ENCODE results near the gene RETREG2.

- TF ChIP-seq CTCF (IDR thresholded peaks at IDR 0.05) (no peak), POLR2A (IDR thresholded peaks at IDR 0.05) (no peak), POLR2AphosphoS5 (IDR thresholded peaks at IDR 0.05) (no peak), EP300 (IDR thresholded peaks at IDR 0.05) (no peak)
Observed at GRCh38 chr2:219158025-219158424, 20.1 kb upstream of the RETREG2 start.
